HG03520 (cell line): Measurements from ENCODE around the gene CNTNAP5.

Source experiments
- ATAC-seq: cut with Tn5 transposase; IDR thresholded peaks from one replicate; pipeline ENCODE4 v1.9.1; 2021; ENCODE audit warnings: mild to moderate bottlenecking, moderate library complexity; ENCODE audit not compliant: unreplicated experiment

Gene CNTNAP5

GRCh38 chr2:124762388-124762787 lies 737.3 kb downstream of the CNTNAP5 start:
- no peak for ATAC-seq

GRCh38 chr2:124763611-124764010 lies 738.5 kb downstream of the CNTNAP5 start:
- no peak for ATAC-seq

GRCh38 chr2:124774781-124775180 lies 749.7 kb downstream of the CNTNAP5 start:
- ATAC-seq = no peak

GRCh38 chr2:124776332-124776731 lies 751.2 kb downstream of the CNTNAP5 start:
- ATAC-seq = no peak

GRCh38 chr2:124778076-124778475 lies 753.0 kb downstream of the CNTNAP5 start:
- no peak for ATAC-seq

- ATAC-seq = no peak
Observed at GRCh38 chr2:124796647-124797046, 771.6 kb downstream of the CNTNAP5 start.

- no peak for ATAC-seq
Observed at GRCh38 chr2:124797049-124797448, 772.0 kb downstream of the CNTNAP5 start.

GRCh38 chr2:124798551-124798950 lies 773.5 kb downstream of the CNTNAP5 start:
- no peak for ATAC-seq

- no peak for ATAC-seq
Observed at GRCh38 chr2:124804014-124804940, 779.2 kb downstream of the CNTNAP5 start.

- ATAC-seq = peak; percentile 81
Observed at GRCh38 chr2:124805060-124805459, 780.0 kb downstream of the CNTNAP5 start.

- ATAC-seq = no peak
Observed at GRCh38 chr2:124810132-124810531, 785.0 kb downstream of the CNTNAP5 start.

GRCh38 chr2:124814968-124815745 lies 790.1 kb downstream of the CNTNAP5 start:
- no peak for ATAC-seq

- no peak for ATAC-seq
Observed at GRCh38 chr2:124816007-124816406, 790.9 kb downstream of the CNTNAP5 start.

GRCh38 chr2:124822516-124822915 lies 797.4 kb downstream of the CNTNAP5 start:
- no peak for ATAC-seq

GRCh38 chr2:124824441-124824840 lies 799.4 kb downstream of the CNTNAP5 start:
- no peak for ATAC-seq

- ATAC-seq = no peak
Observed at GRCh38 chr2:124832521-124832920, 807.4 kb downstream of the CNTNAP5 start.

- ATAC-seq = no peak
Observed at GRCh38 chr2:124834331-124834730, 809.2 kb downstream of the CNTNAP5 start.

- ATAC-seq = no peak
Observed at GRCh38 chr2:124835331-124835730, 810.2 kb downstream of the CNTNAP5 start.

- ATAC-seq = no peak
Observed at GRCh38 chr2:124836416-124836815, 811.3 kb downstream of the CNTNAP5 start.

- ATAC-seq = no peak
Observed at GRCh38 chr2:124837496-124837895, 812.4 kb downstream of the CNTNAP5 start.

GRCh38 chr2:124838406-124838805 lies 813.3 kb downstream of the CNTNAP5 start:
- no peak for ATAC-seq

GRCh38 chr2:124867247-124867646 lies 842.2 kb downstream of the CNTNAP5 start:
- ATAC-seq = no peak
